ENCODE data around the gene FRMPD2. TPM values are rescaled to one million over a fixed set of nuclear protein-coding genes. Genes with fewer than 3 reads are reported as not detected.

Gene FRMPD2
- total and polyA plus RNA-seq, 2 experiments from 2014 or later, result 0.10 to 0.30 TPM

- no peak for DNase-seq (ENCODE audit: low spot score)
- Histone ChIP-seq H3K4me2 (no peak overlapping the region), H3K27me3 (no peaks in the 10 kb centered on the region), H3K36me3 (replicated peaks; ENCODE audit: insufficient read depth, low read depth) (no peaks in the 10 kb centered on the region), H3K9me3 (ENCODE audit: low read depth) (no peaks in the 10 kb centered on the region), H3K9me2 (replicated peaks; ENCODE audit: insufficient read depth) (no peaks in the 10 kb centered on the region), H3K79me2 (no peaks in the 10 kb centered on the region), H4K20me1 (ENCODE audit: insufficient read depth, poor library complexity, severe bottlenecking) (no peaks in the 10 kb centered on the region), H3K4me1 (ENCODE audit: insufficient read depth) (no peaks in the 10 kb centered on the region), H3K27ac (no peak overlapping the region), H2AFZ (no peak overlapping the region), H3K4me3 (no peak overlapping the region)
- no peak for TF ChIP-seq EZH2 (IDR thresholded peaks at IDR 0.05; ENCODE audit: borderline replicate concordance)
- TF ChIP-seq EZH2phosphoT487 (IDR thresholded peaks at IDR 0.05; ENCODE audit: low read depth, severe bottlenecking, unreplicated experiment), result no peak
- TF ChIP-seq CTCF (IDR thresholded peaks at IDR 0.05; ENCODE audit: poor library complexity), result no peak
- WGBS (ENCODE audit: low lambda C conversion rate, missing lambda C conversion rate), result 87% methylated on average over 6 of the region's 6 CpGs
Measured at GRCh38 chr10:48236199-48236621, 38.3 kb downstream of the FRMPD2 start.

DNA sequence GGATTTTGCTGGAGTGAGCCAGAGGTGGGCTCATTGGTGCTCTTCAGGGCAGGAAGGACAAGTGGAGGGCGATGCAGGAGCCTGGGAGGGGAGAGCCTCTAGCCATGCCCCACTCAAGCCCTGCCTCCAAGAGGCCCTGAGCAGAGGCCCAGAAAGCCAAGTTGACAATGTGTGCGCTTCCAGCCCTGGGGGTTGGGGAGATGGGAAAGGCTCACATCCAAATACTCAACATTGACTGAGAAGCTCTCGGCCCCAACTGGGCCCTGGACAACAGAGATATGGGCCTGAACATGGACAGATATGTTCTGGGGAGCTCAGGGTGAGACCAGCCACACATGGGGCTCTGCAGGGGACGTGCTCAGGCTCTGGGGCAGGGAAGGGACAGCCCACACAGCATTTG, 39.0 kb downstream of the FRMPD2 start:
- no peaks in the 10 kb centered on the region for H4K20me1 ChIP-seq (ENCODE audit: insufficient read depth, poor library complexity, severe bottlenecking)
- H3K9me3 ChIP-seq (ENCODE audit: low read depth), result no peaks in the 10 kb centered on the region
- no peak overlapping the region for H3K4me3 ChIP-seq
- H3K4me2 ChIP-seq, result no peak overlapping the region
- no peaks in the 10 kb centered on the region for H3K9me2 ChIP-seq (replicated peaks; ENCODE audit: insufficient read depth)
- no peaks in the 10 kb centered on the region for H3K36me3 ChIP-seq (replicated peaks; ENCODE audit: insufficient read depth, low read depth)
- TF ChIP-seq EZH2phosphoT487 (IDR thresholded peaks at IDR 0.05; ENCODE audit: low read depth, severe bottlenecking, unreplicated experiment) (no peak), EZH2 (IDR thresholded peaks at IDR 0.05; ENCODE audit: borderline replicate concordance) (no peak), CTCF (IDR thresholded peaks at IDR 0.05; ENCODE audit: poor library complexity) (no peak)
- no peaks in the 10 kb centered on the region for H3K4me1 ChIP-seq (ENCODE audit: insufficient read depth)
- H2AFZ ChIP-seq, result no peak overlapping the region
- DNase-seq (ENCODE audit: low spot score), result no peak
- H3K27me3 ChIP-seq, result no peaks in the 10 kb centered on the region
- WGBS (ENCODE audit: low lambda C conversion rate, missing lambda C conversion rate), result 84% methylated on average over 4 of the region's 4 CpGs
- no peak overlapping the region for H3K27ac ChIP-seq
- H3K79me2 ChIP-seq, result no peaks in the 10 kb centered on the region

DNA sequence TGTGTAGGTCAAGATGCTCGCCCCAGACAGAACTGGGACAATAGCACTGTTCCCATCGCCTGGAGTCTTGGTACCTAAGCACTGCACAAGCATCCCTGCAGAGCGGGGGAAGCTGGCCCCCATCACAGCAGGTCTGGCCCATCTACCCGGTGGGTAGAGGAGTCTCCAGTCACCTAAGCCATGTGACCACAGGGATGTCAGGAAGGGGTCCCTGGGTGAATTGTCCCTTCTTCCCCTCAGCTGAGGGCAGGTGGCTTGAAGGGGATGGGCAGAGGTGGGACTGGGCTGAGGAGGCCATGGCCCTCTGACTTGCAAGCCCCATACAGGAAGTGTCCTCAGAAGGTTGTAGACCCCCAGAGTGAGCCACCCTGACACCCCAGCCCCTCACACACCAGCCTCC, 39.7 kb downstream of the FRMPD2 start:
- H3K27ac ChIP-seq, result no peak overlapping the region
- TF ChIP-seq EZH2 (IDR thresholded peaks at IDR 0.05; ENCODE audit: borderline replicate concordance) (no peak), EZH2phosphoT487 (IDR thresholded peaks at IDR 0.05; ENCODE audit: low read depth, severe bottlenecking, unreplicated experiment) (no peak), CTCF (IDR thresholded peaks at IDR 0.05; ENCODE audit: poor library complexity) (no peak)
- no peak overlapping the region for H2AFZ ChIP-seq
- no peaks in the 10 kb centered on the region for H3K9me2 ChIP-seq (replicated peaks; ENCODE audit: insufficient read depth)
- H3K9me3 ChIP-seq (ENCODE audit: low read depth), result no peaks in the 10 kb centered on the region
- no peak overlapping the region for H3K4me3 ChIP-seq
- H3K4me2 ChIP-seq, result no peak overlapping the region
- no peaks in the 10 kb centered on the region for H3K4me1 ChIP-seq (ENCODE audit: insufficient read depth)
- no peaks in the 10 kb centered on the region for H3K36me3 ChIP-seq (replicated peaks; ENCODE audit: insufficient read depth, low read depth)
- DNase-seq (ENCODE audit: low spot score), result no peak
- no peaks in the 10 kb centered on the region for H3K79me2 ChIP-seq
- no peaks in the 10 kb centered on the region for H4K20me1 ChIP-seq (ENCODE audit: insufficient read depth, poor library complexity, severe bottlenecking)
- WGBS (ENCODE audit: low lambda C conversion rate, missing lambda C conversion rate), result 97% methylated on average over 4 of the region's 4 CpGs
- H3K27me3 ChIP-seq, result no peaks in the 10 kb centered on the region

- no peak overlapping the region for H3K4me3 ChIP-seq
- TF ChIP-seq EZH2phosphoT487 (IDR thresholded peaks at IDR 0.05; ENCODE audit: low read depth, severe bottlenecking, unreplicated experiment) (no peak), EZH2 (IDR thresholded peaks at IDR 0.05; ENCODE audit: borderline replicate concordance) (no peak), CTCF (IDR thresholded peaks at IDR 0.05; ENCODE audit: poor library complexity) (no peak)
- no peaks in the 10 kb centered on the region for H3K9me2 ChIP-seq (replicated peaks; ENCODE audit: insufficient read depth)
- no peak overlapping the region for H3K4me2 ChIP-seq
- no peaks in the 10 kb centered on the region for H4K20me1 ChIP-seq (ENCODE audit: insufficient read depth, poor library complexity, severe bottlenecking)
- no peaks in the 10 kb centered on the region for H3K36me3 ChIP-seq (replicated peaks; ENCODE audit: insufficient read depth, low read depth)
- H3K4me1 ChIP-seq (ENCODE audit: insufficient read depth), result no peaks in the 10 kb centered on the region
- no peaks in the 10 kb centered on the region for H3K79me2 ChIP-seq
- H3K27me3 ChIP-seq, result no peaks in the 10 kb centered on the region
- 50% methylated on average over 1 of the region's 1 CpG for WGBS (ENCODE audit: low lambda C conversion rate, missing lambda C conversion rate)
- no peak overlapping the region for H2AFZ ChIP-seq
- no peak overlapping the region for H3K27ac ChIP-seq
- no peaks in the 10 kb centered on the region for H3K9me3 ChIP-seq (ENCODE audit: low read depth)
- DNase-seq (ENCODE audit: low spot score), result no peak
Measured at GRCh38 chr10:48234295-48234694, 40.2 kb downstream of the FRMPD2 start.

Measured in hepatocyte (in vitro differentiated cells).